ENCODE data around the gene UBE2QL1. TPM values are rescaled to one million over a fixed set of nuclear protein-coding genes. Genes with fewer than 3 reads are reported as not detected.

Gene UBE2QL1
- total RNA-seq, 4 donors from 2014 or later = 0.72 to 5.0 (median 2.4) TPM

DNA sequence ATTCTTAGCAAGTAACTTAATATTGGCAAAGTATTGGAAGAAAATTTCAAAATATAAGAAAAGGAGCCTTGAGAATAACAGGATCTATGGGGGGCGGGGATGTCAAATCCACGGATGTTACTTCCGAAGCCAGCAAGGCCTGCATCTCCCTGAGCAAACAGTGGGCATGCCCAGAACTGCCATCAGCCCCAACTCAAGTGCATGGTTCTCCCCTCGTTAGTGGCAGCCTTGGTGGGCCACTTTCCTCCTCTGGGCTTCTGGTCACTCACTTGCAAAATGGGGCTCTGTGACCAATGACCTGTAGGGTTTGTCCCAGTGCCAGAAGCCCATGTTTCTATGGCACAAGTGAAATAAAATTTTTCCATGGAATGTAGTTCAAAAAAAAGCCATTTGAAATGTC lies 43.1 kb upstream of the UBE2QL1 start:
- DNase-seq (ENCODE audit: low spot score) (no peak), ATAC-seq (ENCODE audit: low FRiP score) (no peak)
- TF ChIP-seq, protein P1, sequence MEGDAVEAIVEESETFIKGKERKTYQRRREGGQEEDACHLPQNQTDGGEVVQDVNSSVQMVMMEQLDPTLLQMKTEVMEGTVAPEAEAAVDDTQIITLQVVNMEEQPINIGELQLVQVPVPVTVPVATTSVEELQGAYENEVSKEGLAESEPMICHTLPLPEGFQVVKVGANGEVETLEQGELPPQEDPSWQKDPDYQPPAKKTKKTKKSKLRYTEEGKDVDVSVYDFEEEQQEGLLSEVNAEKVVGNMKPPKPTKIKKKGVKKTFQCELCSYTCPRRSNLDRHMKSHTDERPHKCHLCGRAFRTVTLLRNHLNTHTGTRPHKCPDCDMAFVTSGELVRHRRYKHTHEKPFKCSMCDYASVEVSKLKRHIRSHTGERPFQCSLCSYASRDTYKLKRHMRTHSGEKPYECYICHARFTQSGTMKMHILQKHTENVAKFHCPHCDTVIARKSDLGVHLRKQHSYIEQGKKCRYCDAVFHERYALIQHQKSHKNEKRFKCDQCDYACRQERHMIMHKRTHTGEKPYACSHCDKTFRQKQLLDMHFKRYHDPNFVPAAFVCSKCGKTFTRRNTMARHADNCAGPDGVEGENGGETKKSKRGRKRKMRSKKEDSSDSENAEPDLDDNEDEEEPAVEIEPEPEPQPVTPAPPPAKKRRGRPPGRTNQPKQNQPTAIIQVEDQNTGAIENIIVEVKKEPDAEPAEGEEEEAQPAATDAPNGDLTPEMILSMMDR (IDR thresholded peaks at IDR 0.05) = no peak

DNA sequence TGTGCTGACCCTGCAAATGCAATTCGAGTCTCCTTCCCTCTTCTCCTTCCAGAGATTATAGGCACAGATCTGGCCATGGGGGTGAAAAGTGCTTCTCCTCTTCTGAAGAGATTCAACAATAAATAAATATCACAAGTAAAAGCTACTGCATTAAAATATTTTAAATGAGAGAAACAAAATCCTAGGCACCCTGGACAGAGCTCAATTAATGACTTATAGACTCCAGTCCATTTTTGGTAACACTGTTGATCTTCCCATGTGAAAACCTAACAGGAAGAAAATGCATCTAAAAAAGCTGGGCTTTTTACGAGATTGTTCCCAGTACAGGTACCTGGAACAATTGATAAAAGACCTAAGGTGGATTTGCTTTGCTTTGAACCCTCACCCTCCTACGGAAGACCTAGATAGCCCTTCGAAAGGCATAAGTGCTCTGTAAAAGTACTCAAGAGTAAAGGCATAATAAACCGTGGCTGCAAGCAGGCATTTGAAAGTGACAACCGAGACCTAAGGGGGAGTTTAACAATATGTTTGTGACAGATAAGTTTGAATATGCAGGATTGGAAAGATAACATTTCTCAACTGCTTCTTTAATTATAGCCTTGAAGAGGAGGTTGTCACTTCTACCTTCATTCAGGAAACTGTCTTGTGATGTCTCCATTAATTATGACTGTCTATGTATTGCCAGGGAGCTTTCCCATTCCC lies 41.0 kb upstream of the UBE2QL1 start:
- DNase-seq (ENCODE audit: low spot score) = no peak
- ATAC-seq (ENCODE audit: low FRiP score) = no peak
- TF ChIP-seq, protein P1 (IDR thresholded peaks at IDR 0.05) = no peak

DNA sequence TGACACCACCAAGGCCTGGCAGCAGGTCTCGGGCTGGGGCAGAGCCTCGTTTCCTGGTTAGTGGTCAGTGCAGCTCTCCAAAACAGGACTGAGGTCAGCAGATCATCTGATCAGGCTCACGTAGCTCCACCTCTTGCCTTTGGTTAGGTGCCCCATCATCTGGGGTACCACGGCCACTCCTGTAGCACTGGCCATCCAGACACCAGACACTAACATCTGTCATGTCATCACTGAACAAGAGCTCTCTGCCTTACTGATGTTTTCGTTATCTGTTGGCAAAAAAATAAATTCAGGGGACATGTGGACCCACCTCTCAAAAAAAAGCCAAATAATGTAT lies 40.4 kb upstream of the UBE2QL1 start:
- DNase-seq (ENCODE audit: low spot score) (no peak), ATAC-seq (ENCODE audit: low FRiP score) (no peak)
- TF ChIP-seq, protein P1 (IDR thresholded peaks at IDR 0.05) = no peak

DNA sequence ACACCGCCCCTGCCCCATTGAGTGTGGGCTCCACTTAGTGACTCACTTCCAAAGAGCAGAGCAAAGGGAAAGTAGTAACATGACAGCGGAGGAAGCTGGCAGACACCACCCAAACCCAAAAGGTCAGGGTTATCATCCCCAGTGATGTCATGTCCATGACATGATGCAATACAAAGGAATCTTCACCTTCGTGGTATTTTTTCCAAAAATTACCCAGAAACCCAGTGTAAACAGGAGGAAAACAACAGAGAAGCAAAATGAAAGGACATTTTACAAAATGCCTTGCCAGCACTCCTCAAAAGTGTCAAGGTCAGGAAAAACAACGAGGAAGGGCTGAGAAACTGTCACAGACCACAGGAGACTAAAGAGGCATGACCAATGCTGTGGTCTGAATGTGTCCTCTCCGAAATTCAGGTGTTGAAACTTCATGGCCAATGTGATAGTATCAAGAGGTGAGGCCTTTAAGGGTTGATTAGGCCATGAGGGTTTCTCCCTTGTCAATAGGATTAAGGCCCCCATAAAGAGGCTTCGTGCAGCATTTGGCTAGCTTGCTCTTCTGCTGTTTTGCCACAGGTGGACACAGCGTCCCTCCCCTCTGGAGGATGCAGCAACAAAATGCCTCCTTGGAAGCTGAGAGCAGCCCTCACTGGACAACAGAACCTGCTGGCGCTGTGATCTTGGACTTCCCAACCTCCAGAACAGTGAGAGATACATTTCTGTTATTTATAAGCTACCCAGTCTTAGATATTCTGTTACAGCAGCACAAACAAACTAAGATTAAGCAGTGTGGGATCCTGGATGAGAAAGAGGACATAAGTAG lies 39.8 kb upstream of the UBE2QL1 start:
- TF ChIP-seq, protein P1 (IDR thresholded peaks at IDR 0.05) = no peak
- no peak for DNase-seq (ENCODE audit: low spot score)
- ATAC-seq (ENCODE audit: low FRiP score) = no peak

DNA sequence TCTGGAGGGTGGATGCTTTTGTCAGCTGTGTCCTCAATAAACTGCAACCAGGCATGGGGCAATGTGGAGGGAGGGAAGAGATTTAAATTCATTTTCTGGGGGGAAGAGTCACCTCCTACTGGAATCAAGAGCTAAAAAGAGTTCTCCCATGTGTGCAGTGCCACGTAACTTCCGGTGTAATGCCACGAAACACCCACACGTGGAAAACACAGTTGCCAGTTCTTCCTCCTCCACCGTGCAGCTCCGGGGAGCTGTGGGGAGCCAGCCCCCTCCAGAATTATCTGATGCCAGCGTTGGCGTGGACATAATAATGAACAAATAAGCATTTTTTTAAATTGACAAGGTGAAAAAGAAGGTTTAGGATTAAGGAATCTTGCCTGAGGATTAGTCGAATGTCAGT lies 38.2 kb upstream of the UBE2QL1 start:
- DNase-seq (ENCODE audit: low spot score) (no peak), ATAC-seq (ENCODE audit: low FRiP score) (no peak)
- TF ChIP-seq, protein P1 (IDR thresholded peaks at IDR 0.05) = no peak

DNA sequence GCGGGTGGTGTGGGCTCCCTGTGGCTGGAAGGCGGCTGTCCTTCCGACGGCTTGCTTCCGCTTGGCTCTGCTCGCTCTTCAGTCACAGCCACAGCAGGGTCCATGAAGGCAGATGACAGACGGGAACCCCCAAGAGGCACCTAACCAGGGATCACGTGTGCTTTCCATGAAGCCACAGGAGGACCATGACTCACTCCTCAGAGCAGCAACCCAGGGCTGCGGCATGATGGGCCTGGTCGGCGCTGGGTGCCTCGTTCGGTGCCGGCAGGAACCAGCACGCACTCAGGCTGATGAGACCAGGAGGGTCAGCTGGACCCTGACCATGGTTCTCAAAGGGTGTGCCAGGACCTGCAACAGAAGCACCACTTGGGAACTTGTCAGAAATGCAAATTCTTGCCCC lies 37.5 kb upstream of the UBE2QL1 start:
- TF ChIP-seq, protein P1 (IDR thresholded peaks at IDR 0.05) = no peak
- ATAC-seq (ENCODE audit: low FRiP score) (no peak), DNase-seq (ENCODE audit: low spot score) (no peak)

DNA sequence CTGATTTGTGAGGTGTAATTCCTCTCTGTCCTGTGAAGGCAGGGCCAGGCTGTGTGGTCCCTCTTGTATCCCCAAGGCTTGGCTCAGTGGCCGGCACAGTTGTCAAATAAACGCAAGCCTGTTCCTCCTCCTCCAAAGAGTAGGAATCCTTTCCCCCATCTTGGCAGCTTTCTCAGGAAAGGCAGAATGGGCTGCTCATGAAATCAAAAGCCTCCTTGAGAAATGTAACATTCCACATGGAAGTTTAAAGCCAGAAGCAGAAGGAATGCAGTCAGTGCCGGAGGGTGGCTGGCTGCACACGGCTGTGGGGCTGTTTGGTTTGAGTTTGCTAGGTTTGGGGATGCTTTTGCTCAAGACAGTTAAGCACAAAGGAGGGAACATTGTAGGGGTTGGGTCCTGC lies 35.8 kb upstream of the UBE2QL1 start:
- ATAC-seq (ENCODE audit: low FRiP score) = no peak
- no peak for DNase-seq (ENCODE audit: low spot score)
- TF ChIP-seq, protein P1 (IDR thresholded peaks at IDR 0.05) = no peak
